ENCODE results near the gene ZMYND8. TPM values are rescaled to one million over a fixed set of nuclear protein-coding genes. Genes with fewer than 3 reads are reported as not detected.

Gene ZMYND8
- total RNA-seq, 3 donors from 2014 or later, result 62.1 to 64.9 (median 62.1) TPM

DNA sequence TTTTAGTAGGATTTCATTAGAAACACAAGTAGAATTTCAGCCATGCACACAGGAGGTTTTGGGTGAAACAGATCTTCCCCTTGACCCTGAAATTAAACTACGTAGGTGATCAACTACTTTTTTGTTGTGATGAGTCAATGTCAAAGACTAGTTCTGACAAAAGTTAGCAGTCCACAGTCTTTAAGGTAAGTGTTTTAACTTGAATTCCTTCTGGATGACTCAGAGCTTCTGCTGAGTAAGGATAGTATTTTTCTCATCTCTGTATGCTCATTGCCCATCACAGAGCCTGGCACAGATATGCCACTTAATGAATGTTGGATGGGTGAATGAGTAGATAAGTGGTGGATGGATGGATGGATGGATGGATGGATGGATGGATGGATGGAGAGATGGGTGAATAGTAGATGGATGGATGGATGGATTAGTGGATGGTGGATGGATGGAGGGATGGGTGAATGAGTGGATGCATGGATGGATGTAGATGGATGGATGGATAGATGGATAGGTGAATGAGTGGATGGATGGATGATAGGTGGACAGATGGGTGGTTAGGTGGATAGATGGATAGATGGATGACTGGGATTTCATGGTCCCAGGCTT, 165.3 kb downstream of the ZMYND8 start:
- TF ChIP-seq, protein P1, sequence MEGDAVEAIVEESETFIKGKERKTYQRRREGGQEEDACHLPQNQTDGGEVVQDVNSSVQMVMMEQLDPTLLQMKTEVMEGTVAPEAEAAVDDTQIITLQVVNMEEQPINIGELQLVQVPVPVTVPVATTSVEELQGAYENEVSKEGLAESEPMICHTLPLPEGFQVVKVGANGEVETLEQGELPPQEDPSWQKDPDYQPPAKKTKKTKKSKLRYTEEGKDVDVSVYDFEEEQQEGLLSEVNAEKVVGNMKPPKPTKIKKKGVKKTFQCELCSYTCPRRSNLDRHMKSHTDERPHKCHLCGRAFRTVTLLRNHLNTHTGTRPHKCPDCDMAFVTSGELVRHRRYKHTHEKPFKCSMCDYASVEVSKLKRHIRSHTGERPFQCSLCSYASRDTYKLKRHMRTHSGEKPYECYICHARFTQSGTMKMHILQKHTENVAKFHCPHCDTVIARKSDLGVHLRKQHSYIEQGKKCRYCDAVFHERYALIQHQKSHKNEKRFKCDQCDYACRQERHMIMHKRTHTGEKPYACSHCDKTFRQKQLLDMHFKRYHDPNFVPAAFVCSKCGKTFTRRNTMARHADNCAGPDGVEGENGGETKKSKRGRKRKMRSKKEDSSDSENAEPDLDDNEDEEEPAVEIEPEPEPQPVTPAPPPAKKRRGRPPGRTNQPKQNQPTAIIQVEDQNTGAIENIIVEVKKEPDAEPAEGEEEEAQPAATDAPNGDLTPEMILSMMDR (IDR thresholded peaks at IDR 0.05), result no peak
- ATAC-seq (no peak), DNase-seq (no peak)
- H3K4me1 ChIP-seq (ENCODE audit: low read depth), result no peaks in the 10 kb centered on the region
- no peaks in the 10 kb centered on the region for H3K36me3 ChIP-seq (ENCODE audit: low read depth)
- H3K9me3 ChIP-seq, result no peaks in the 10 kb centered on the region
- H3K4me3 ChIP-seq, result no peak overlapping the region
- intact Hi-C loops (cut with DNase I, micrococcal nuclease), result no loop called here

DNA sequence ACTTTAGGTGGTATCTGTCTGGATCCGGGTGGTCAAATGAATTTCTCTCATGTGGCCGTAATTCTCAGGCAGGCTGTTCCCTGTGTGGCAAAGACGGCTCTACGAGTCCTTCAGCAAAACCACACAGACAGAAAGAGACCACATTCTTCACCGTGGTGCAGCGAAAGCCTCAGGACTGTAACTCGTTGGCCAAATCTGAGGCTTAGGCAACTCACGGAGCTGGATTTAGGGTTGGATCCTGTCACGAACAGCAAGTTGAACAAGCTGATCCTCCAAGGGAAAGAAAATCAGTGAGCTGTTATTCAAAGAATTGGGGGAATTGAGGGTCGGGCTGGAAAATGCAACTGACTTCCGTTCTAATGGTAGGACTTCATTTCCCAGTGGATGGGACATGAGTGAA, 167.4 kb downstream of the ZMYND8 start:
- Histone ChIP-seq H3K4me1 (ENCODE audit: low read depth) (no peaks in the 10 kb centered on the region), H3K9me3 (no peaks in the 10 kb centered on the region), H3K4me3 (no peak overlapping the region), H3K36me3 (ENCODE audit: low read depth) (no peaks in the 10 kb centered on the region)
- DNase-seq, result no peak
- TF ChIP-seq, protein P1 (IDR thresholded peaks at IDR 0.05), result no peak
- no peak for ATAC-seq
- intact Hi-C loops (cut with DNase I, micrococcal nuclease), result no loop called here

DNA sequence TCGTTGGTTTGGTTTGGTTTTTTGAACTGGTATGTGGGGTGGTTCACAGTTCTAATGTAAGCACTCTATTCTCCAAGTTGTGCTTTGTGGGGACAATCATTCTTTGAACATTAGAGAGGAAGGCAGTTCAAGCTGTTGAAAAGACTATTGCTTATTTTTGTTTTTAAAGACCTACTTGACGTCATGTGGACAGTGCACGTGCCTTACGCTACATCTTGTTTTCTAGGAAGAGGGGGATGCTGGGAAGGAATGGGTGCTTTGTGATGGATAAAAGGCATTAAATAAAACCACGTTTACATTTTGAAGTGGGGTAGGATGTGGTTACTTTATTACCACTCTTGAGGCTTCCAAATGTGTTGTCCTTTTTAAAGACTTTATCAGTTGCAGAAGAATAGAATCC, 168.0 kb downstream of the ZMYND8 start:
- Histone ChIP-seq H3K36me3 (ENCODE audit: low read depth) (no peaks in the 10 kb centered on the region), H3K9me3 (no peaks in the 10 kb centered on the region), H3K4me3 (no peak overlapping the region), H3K4me1 (ENCODE audit: low read depth) (no peaks in the 10 kb centered on the region)
- TF ChIP-seq, protein P1 (IDR thresholded peaks at IDR 0.05), result no peak
- ATAC-seq, result no peak
- intact Hi-C loops (cut with DNase I, micrococcal nuclease), result no loop called here
- no peak for DNase-seq

DNA sequence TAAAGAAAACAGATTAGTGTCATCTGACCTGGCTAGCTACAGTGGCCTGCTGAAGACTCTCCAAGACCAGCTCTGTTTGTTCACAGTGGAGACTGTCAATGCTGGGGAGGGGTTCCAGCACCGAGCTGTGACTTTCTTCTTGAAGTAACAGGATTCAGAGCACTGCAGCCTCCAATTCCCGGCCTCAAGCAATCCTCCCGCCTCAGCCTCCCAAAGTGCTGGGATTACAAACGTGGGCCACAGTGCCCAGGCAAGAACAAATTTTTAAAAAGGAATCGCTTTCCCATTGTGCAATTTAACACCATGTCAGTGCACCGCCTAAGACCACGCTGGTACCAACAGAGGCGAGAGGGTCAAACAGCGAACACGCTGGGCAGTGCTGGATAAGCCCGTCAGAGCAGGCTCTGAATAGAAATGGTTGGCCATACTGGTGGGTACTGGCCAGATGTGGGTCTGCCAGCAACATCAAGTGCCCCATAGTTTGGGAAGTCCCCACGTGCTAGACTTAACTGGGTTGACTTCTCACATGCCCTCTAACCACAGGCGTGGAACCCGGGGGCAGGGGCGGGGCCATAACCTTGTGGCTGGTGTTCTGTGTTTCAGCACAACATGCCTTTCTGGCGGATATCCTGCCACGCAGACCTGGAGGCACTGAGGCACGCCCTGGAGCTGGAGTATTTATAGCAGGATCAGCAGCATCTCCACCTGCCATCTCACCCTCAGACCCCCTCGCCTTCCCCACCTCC, 168.9 kb downstream of the ZMYND8 start:
- Histone ChIP-seq H3K9me3 (no peaks in the 10 kb centered on the region), H3K36me3 (ENCODE audit: low read depth) (no peaks in the 10 kb centered on the region), H3K4me1 (ENCODE audit: low read depth) (no peaks in the 10 kb centered on the region), H3K4me3 (no peak overlapping the region)
- TF ChIP-seq, protein P1 (IDR thresholded peaks at IDR 0.05), result no peak
- ATAC-seq (no peak), DNase-seq (no peak)
- intact Hi-C loops (cut with DNase I, micrococcal nuclease), result no loop called here

DNA sequence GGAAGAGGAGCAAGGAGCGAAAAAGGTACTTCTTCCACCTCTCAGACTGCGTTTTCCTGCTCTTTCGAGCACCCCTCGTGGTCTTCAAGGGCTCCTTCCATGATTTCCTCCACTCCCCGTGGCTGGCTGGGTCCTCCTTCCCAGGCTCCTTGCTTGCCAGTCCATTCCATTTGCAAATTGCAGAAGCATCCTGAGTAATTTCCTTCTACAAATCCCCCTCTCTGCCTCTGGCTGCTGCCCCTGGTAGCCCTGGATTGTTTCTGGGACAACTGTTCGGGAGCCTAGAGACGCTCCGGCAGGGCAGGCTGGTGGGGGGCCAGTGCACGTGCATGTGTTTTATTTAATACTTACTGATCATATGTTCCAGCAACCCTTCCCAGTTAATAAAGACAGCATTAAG, 173.1 kb downstream of the ZMYND8 start:
- no peaks in the 10 kb centered on the region for H3K4me1 ChIP-seq (ENCODE audit: low read depth)
- intact Hi-C loops (cut with DNase I, micrococcal nuclease), result no loop called here
- ATAC-seq (no peak), DNase-seq (no peak)
- H3K36me3 ChIP-seq (ENCODE audit: low read depth), result no peaks in the 10 kb centered on the region
- TF ChIP-seq, protein P1 (IDR thresholded peaks at IDR 0.05), result no peak
- H3K9me3 ChIP-seq, result no peaks in the 10 kb centered on the region
- H3K4me3 ChIP-seq, result no peak overlapping the region
